GM12878 (cell line): ENCODE results near the gene FBXW10B. TPM values are rescaled to one million over a fixed set of nuclear protein-coding genes. Genes with fewer than 3 reads are reported as not detected.
"Not testable (repeated sequence)": the region's sequence is repeated elsewhere in the genome, so short reads cannot be mapped to it uniquely, and the experiment has no call there.

Experiments used
- ATAC-seq: fragments of 200-7000 bp; cut with Tn5 transposase; 3 replicates; pipeline ENCODE4 v1.9.1; 2020; ENCODE audit warnings: mild to moderate bottlenecking, moderate library complexity
- BruUV-seq: library from RNA; stranded (reverse); fragments of 400-500 nt; replicated peaks from 2 replicates; lab custom pipeline; 2021; lab: Mats Ljungman, UMichigan
- CTCF ChIA-PET: fragments of 300-600 bp; sonication (Branson Sonifier 250); formaldehyde crosslinking; extraction: SDS; loops from one replicate; lab custom pipeline; 2021; ENCODE audit warnings: inconsistent platforms; lab: Yijun Ruan, JAX
- POLR2A ChIA-PET: fragments of 350-600 bp; formaldehyde crosslinking; extraction: SDS; loops from one replicate; lab custom pipeline; 2021; ENCODE audit warnings: inconsistent platforms; lab: Charles Lee
- RAD21 ChIA-PET: fragments of 300-600 bp; sonication (Branson Sonifier 250); formaldehyde crosslinking; loops from one replicate; lab custom pipeline; 2023; ENCODE audit warnings: antibody characterized with exemption; ENCODE audit not compliant: unreplicated experiment; lab: Charles Lee
- SMC1A ChIA-PET: fragments of 300-600 bp; sonication (Branson Sonifier 250); formaldehyde crosslinking; loops from one replicate; lab custom pipeline; 2023; ENCODE audit not compliant: unreplicated experiment, uncharacterized antibody; lab: Charles Lee
- DNase-seq: peaks from one replicate; pipeline ENCODE4 v3.0.0-alpha.2; 2011; ENCODE audit warnings: low read depth, low spot score
- FAIRE-seq: peaks from 3 replicates; lab custom pipeline; 2011; peaks lifted over from hg19 to GRCh38; lab: Jason Lieb, UNC
- H2AFZ ChIP-seq: 2 replicates; pipeline ENCODE4 v1.6.0; 2011; ENCODE audit warnings: low read depth, low read length, control low read depth; ENCODE audit not compliant: control insufficient read depth
- H3K27ac ChIP-seq: 2 replicates; pipeline ENCODE4 v1.5.1; 2011; ENCODE audit warnings: control low read depth; ENCODE audit not compliant: control insufficient read depth, insufficient read depth
- H3K27me3 ChIP-seq, 2 experiments: replicated peaks in 1 of 2; 2 replicates each; pipeline versions ENCODE4 v1.6.0 to v1.6.1; 2011; ENCODE audit warnings: low read length in 1 of 2; ENCODE audit not compliant: control insufficient read depth in 2 of 2, insufficient read depth in 2 of 2
- H3K36me3 ChIP-seq, 2 experiments: 2 replicates each; pipeline ENCODE4 v1.5.1; 2011; ENCODE audit warnings: low read length in 1 of 2; ENCODE audit not compliant: control insufficient read depth in 2 of 2, insufficient read depth in 2 of 2
- H3K4me1 ChIP-seq: 2 replicates; pipeline ENCODE4 v1.6.1; 2011; ENCODE audit warnings: mild to moderate bottlenecking, low read length, moderate library complexity, mixed read lengths; ENCODE audit not compliant: control insufficient read depth, insufficient read depth
- H3K4me2 ChIP-seq: 2 replicates; pipeline ENCODE4 v1.6.0; 2011; ENCODE audit warnings: control low read depth; ENCODE audit not compliant: control insufficient read depth, insufficient read depth
- H3K4me3 ChIP-seq: fragments of 200-600 bp; sonication (generic); 2 replicates; pipeline ENCODE4 v1.5.1; 2016
- H3K79me2 ChIP-seq: 2 replicates; pipeline ENCODE4 v1.6.0; 2011; ENCODE audit warnings: low read length; ENCODE audit not compliant: control insufficient read depth, insufficient read depth
- H3K9ac ChIP-seq: 2 replicates; pipeline ENCODE4 v1.8.0; 2011; ENCODE audit warnings: low read length, control low read depth, mixed read lengths; ENCODE audit not compliant: control insufficient read depth, insufficient read depth
- H3K9me3 ChIP-seq: replicated peaks from 3 replicates; pipeline ENCODE4 v1.5.1; 2011; ENCODE audit warnings: mild to moderate bottlenecking, low read length; ENCODE audit not compliant: control insufficient read depth, insufficient read depth
- H4K20me1 ChIP-seq: 2 replicates; pipeline ENCODE4 v1.6.0; 2011; ENCODE audit not compliant: control insufficient read depth, insufficient read depth
- WGBS: methylation state at CpG from one replicate; pipeline ENCODE4 v1.1.6; 2016; ENCODE audit warnings: low lambda C conversion rate; ENCODE audit not compliant: insufficient replicate concordance, insufficient coverage; ENCODE audit errors: missing lambda C conversion rate; 5-methylcytosine and 5-hydroxymethylcytosine counted together
- in situ Hi-C: fragments of 300-500 bp; cut with MboI; formaldehyde crosslinking; loops from 9 replicates; pipeline ENCODE4 v1.14.3; 2018; ENCODE audit warnings: mixed read lengths
- intact Hi-C: fragments of 100-400 bp; cut with micrococcal nuclease; formaldehyde crosslinking; loops from one replicate; pipeline ENCODE4 v1.14.2; 2022; ENCODE audit not compliant: unreplicated experiment
- polyA plus RNA-seq, 11 experiments: library from polyadenylated mRNA; depleted of rRNA in 4 of 11; unstranded in 6 of 11; stranded (reverse) in 5 of 11; fragments of >200 nt; fragmentation: Nextera tagmentation in 4 of 11; fragmentation: Illumina TruSeq in 1 of 11; extraction: Ambion mirVana in 4 of 11; extraction: Trizol in 1 of 11; gene quantifications; 1 replicate in 1 of 11; 2 replicates in 10 of 11; pipeline versions ENCODE4 v1.2.1 to v1.2.3, GENCODE V29; 2011 to 2016; ENCODE audit warnings: inconsistent platforms in 2 of 11, missing spikeins in 2 of 11, low read depth in 1 of 11
- total RNA-seq, 4 experiments: library from RNA; depleted of rRNA in 3 of 4; stranded (reverse); fragments of >200 nt in 3 of 4; fragmentation: Illumina TruSeq in 1 of 4; extraction: Trizol in 1 of 4; gene quantifications; 2 replicates each; pipeline versions ENCODE4 v1.2.1 to v1.2.3, GENCODE V29; 2013 to 2021

The FBXW10B gene
- total and polyA plus RNA-seq, 10 of the 15 experiments (the other 5 are each of a cell fraction or from before 2014, with no cell fraction given): 0.04 to 0.19 (median 0.11) TPM; not detected in 5

DNA sequence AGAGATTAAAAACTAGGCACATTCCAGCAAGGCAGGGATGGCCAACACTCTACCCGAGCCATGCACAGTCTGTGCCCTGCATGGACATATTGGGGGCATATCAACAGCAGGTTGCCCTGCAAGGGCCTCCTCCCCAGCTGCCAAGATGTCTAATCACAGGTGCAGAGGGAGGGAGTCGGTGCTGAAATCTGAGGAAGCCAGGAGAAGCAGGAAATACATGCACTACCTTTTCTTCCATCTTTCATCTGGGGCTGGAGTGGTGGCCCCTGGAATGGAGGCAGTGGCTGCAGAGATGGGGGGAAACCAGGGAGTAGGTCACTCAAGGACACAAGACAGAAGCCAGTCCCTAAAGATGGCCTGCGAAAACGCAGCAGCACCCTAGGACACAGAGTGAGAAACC, 3.8 kb upstream of the FBXW10B start:
- BruUV-seq, FAIRE-seq, H3K9me3 ChIP-seq, RAD21 ChIA-PET, H3K27me3 ChIP-seq, DNase-seq, CTCF ChIA-PET, intact Hi-C loops, H3K9ac ChIP-seq, POLR2A ChIA-PET, H3K4me3 ChIP-seq, H2AFZ ChIP-seq, H3K27ac ChIP-seq, H3K4me1 ChIP-seq, H3K36me3 ChIP-seq, SMC1A ChIA-PET, H4K20me1 ChIP-seq, ATAC-seq, H3K79me2 ChIP-seq, in situ Hi-C loops, H3K4me2 ChIP-seq: not testable (repeated sequence)
- 82% methylated on average over 3 of the region's 4 CpGs for WGBS

DNA sequence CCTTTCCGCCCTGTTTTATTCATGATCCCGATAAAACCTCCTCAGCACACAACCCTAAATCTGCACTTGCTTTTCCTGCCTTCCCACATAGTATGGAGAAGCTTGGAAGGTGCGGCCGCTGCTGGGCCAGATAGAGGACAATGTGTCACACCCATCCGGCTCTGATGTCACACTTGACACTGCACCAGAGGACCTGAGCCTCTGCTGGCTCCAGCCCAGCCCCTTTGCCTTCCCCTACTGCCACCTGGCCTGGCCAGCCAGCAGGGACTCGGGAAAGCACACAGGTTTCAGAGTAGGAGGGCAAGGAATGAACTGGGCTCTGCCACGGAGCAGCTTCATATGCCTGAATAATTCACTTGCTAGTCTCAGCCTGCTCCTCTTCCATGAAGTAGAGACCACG, 2.6 kb upstream of the FBXW10B start:
- H3K4me2 ChIP-seq, H4K20me1 ChIP-seq, H3K79me2 ChIP-seq, BruUV-seq, ATAC-seq, FAIRE-seq, H3K27ac ChIP-seq, in situ Hi-C loops, H3K4me1 ChIP-seq, RAD21 ChIA-PET, H3K9me3 ChIP-seq, H3K4me3 ChIP-seq, CTCF ChIA-PET, H3K36me3 ChIP-seq, POLR2A ChIA-PET, H3K9ac ChIP-seq, DNase-seq, SMC1A ChIA-PET, intact Hi-C loops, H3K27me3 ChIP-seq, H2AFZ ChIP-seq: not testable (repeated sequence)
- WGBS: 84% methylated on average over 6 of the region's 8 CpGs

DNA sequence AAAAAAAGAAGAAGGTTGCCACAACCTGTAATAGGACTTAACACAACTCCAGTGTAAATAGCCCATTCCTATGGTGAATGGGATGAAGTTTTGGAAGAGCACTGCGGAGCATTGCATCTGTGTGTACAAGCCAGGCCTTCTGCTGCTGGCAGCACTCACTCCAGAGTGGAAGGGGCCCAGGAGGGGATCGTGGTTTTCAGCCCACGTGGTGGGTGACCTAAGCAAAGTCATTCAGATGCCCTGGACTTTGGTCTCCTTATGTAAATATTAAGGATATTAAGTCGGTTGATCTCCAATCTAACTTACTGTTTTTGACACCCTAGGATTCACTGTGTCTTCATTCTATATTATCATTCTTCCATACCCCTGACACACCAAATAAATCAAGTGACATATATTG, 2.7 kb downstream of the FBXW10B start:
- RAD21 ChIA-PET, H3K4me3 ChIP-seq, H3K4me2 ChIP-seq, FAIRE-seq, H3K9me3 ChIP-seq, POLR2A ChIA-PET, ATAC-seq, H3K9ac ChIP-seq, H3K4me1 ChIP-seq, CTCF ChIA-PET, H3K27me3 ChIP-seq, in situ Hi-C loops, SMC1A ChIA-PET, H2AFZ ChIP-seq, H3K36me3 ChIP-seq, H4K20me1 ChIP-seq, DNase-seq, H3K27ac ChIP-seq, H3K79me2 ChIP-seq, intact Hi-C loops, BruUV-seq: not testable (repeated sequence)
- 48% methylated on average over 4 of the region's 4 CpGs for WGBS

DNA sequence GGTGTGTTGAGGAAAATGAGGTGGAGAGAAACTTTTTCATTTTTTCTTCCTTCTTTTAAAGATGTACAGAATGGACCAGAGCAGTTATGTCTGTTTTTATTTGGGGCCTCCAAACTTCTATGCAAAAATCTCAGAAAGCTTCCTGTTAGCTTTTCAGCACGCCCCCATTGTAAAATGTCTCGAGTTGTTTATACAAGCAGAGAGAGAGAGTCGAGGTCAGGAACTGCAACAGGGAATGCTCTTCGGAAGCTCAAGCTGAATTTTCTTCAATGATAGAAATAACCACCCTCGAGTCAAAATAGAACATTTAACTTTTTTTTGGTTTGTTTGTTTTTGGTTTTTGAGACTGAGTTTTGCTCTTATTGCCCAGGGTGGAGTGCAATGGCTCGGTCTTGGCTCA, 3.7 kb downstream of the FBXW10B start:
- CTCF ChIA-PET, H3K36me3 ChIP-seq, H3K9me3 ChIP-seq, in situ Hi-C loops, H3K79me2 ChIP-seq, intact Hi-C loops, H3K4me1 ChIP-seq, H3K4me2 ChIP-seq, POLR2A ChIA-PET, DNase-seq, H3K4me3 ChIP-seq, H3K27me3 ChIP-seq, SMC1A ChIA-PET, H3K9ac ChIP-seq, BruUV-seq, H2AFZ ChIP-seq, FAIRE-seq, H4K20me1 ChIP-seq, H3K27ac ChIP-seq, ATAC-seq, RAD21 ChIA-PET: not testable (repeated sequence)
- 48% methylated on average over 5 of the region's 6 CpGs for WGBS
